ENCODE data around the gene ZNF385D.

The ZNF385D gene

DNA sequence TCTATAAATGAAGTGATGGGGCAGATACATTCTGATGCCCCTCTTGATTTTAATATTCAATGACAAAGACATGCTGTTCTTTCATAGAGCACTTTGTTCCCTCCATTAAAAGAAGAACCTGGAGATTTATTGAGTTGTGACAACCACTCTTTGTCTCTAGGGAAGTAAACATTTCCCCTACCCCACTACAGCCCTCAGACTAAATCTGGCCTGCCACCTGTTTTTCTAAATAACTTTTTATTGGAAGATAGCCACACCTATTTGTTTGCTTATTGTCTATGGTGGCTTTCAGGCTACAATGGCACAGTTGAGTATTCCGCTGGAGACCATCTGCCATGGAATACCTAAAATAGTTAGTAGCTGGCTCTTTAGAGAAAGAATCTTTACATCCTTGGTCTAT lies 41.2 kb upstream of the ZNF385D start:
- H3K27ac ChIP-seq, result no peak overlapping the region
- TF ChIP-seq CTCF (conservative IDR thresholded peaks at IDR 0.05; ENCODE audit: low read depth), result no peak
- CTCF ChIA-PET, result no interaction called here
- POLR2A ChIA-PET (ENCODE audit: low non-redundant PET), result no interaction called here
- no peak for DNase-seq (ENCODE audit: low spot score)

DNA sequence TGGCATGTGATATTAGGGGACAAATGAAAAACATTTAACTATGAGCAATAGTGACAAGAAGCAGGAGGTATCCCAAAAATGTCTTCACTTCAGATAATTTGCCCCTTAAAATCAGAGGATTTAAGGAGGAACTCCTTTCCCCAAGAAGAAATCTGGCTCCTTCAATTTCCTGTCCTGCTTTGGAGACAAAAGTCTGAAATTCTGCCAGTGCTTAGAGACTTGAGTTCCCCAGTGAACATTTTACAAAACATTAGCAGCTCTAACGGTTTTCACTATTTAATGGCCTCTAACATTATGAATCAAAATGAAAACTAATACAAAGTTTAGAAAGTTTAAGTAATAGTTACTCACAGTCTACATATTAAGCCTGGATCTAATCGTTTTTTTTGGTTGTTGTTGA lies 40.3 kb upstream of the ZNF385D start:
- no peak for DNase-seq (ENCODE audit: low spot score)
- no peak for TF ChIP-seq CTCF (conservative IDR thresholded peaks at IDR 0.05; ENCODE audit: low read depth)
- H3K27ac ChIP-seq, result no peak overlapping the region
- ChIA-PET POLR2A (ENCODE audit: low non-redundant PET) (no interaction called here), CTCF (no interaction called here)

GRCh38 chr3:21790466-21790865 lies 39.5 kb upstream of the ZNF385D start:
- CTCF ChIA-PET, result no interaction called here
- H3K27ac ChIP-seq, result no peak overlapping the region
- no peak for TF ChIP-seq CTCF (conservative IDR thresholded peaks at IDR 0.05; ENCODE audit: low read depth)
- DNase-seq (ENCODE audit: low spot score), result no peak
- POLR2A ChIA-PET (ENCODE audit: low non-redundant PET), result no interaction called here

DNA sequence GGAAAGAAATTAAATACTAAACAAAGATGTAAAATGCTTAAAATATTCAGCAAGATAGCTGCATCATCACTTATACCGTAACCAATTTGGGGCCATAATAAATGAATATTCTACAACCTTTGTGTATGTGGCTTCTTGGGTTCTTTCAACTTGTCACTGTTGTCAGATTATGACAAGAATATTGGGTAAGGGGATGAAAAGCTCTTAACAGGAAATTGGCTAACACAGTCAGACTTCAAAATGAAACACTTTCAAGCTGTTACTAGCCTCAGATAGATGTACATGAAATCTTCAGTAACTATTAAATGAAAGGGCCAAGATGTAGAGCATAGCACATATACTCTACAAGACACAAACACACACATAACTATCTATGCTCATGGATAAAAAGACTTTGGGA lies 38.7 kb upstream of the ZNF385D start:
- no peak for DNase-seq (ENCODE audit: low spot score)
- ChIA-PET CTCF (no interaction called here), POLR2A (ENCODE audit: low non-redundant PET) (no interaction called here)
- no peak for TF ChIP-seq CTCF (conservative IDR thresholded peaks at IDR 0.05; ENCODE audit: low read depth)
- no peak overlapping the region for H3K27ac ChIP-seq

DNA sequence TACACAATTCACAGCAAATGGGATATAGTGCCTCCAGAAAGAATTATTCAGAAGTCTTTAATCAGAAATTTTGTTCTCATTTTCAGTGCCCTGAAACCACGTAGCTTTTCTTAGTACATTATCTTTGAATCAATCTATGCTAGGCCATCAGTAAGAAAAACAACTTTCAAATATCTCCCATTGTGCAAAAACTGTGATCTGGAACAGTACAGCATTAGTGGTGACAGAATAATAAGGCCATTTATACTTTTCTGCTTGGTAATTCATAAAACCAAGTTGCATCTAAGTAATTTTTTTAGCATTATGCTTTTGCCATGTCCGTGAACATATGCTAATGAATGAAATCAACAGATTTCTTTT lies 35.4 kb upstream of the ZNF385D start:
- no peak for TF ChIP-seq CTCF (conservative IDR thresholded peaks at IDR 0.05; ENCODE audit: low read depth)
- DNase-seq (ENCODE audit: low spot score), result no peak
- POLR2A ChIA-PET (ENCODE audit: low non-redundant PET), result no interaction called here
- CTCF ChIA-PET, result interaction anchor here (0.6 kb wide), 1 partner anchor 1383 kb away, joined by 3 read pairs; no protein-coding TSS in a partner anchor
- no peak overlapping the region for H3K27ac ChIP-seq

DNA sequence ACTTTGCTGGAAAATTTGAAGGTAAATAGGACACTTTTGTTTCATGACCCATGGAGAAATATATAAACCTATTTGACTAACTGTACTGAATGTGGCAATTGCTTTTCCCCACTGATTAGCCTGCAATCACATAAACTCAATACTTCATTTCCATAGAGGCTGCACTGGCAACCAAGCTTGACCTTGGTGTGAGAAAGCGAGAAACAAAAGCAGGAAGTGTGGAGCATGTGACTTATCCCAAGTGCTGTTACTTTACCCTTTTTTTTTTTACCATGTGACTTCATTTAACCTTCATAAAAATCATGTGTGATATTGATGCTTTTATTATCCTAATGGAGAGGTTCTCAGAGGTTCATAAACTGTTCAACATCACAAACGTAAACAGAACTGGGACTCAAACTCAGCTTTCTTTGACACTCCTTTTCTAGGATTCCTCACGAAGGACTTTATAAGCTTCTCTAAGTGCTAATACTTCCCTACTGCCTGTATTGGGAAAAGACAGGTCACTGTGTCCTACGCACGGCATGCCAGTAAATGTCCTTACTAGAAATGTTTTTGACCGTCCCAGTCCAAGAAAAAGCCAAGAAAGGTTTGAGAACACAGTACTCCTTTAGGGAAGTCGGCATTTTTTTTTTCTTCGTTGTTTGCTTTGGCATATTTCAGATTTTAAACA lies 34.9 kb upstream of the ZNF385D start:
- ChIA-PET POLR2A (ENCODE audit: low non-redundant PET) (no interaction called here), CTCF (interaction anchor here (0.6 kb wide), 1 partner anchor 1384 kb away, joined by 3 read pairs; no protein-coding TSS in a partner anchor)
- TF ChIP-seq CTCF (conservative IDR thresholded peaks at IDR 0.05; ENCODE audit: low read depth), result no peak
- no peak for DNase-seq (ENCODE audit: low spot score)
- H3K27ac ChIP-seq, result no peak overlapping the region

All from RWPE1 (cell line).